GM12875 (cell line): ENCODE measurements around the gene SFXN5.

Experiments used
- H3K4me3 ChIP-seq: one replicate; pipeline ENCODE4 v1.5.1; 2011; ENCODE audit warnings: low read depth, low read length, control low read depth
- TF ChIP-seq, protein P1 (sequence below): IDR thresholded peaks from 2 replicates; pipeline ENCODE4 v1.5.1; 2011; ENCODE audit warnings: low read depth, mild to moderate bottlenecking, control low read depth, inconsistent platforms, low read length, moderate library complexity, borderline replicate concordance; ENCODE audit not compliant: insufficient read depth

The SFXN5 gene

DNA sequence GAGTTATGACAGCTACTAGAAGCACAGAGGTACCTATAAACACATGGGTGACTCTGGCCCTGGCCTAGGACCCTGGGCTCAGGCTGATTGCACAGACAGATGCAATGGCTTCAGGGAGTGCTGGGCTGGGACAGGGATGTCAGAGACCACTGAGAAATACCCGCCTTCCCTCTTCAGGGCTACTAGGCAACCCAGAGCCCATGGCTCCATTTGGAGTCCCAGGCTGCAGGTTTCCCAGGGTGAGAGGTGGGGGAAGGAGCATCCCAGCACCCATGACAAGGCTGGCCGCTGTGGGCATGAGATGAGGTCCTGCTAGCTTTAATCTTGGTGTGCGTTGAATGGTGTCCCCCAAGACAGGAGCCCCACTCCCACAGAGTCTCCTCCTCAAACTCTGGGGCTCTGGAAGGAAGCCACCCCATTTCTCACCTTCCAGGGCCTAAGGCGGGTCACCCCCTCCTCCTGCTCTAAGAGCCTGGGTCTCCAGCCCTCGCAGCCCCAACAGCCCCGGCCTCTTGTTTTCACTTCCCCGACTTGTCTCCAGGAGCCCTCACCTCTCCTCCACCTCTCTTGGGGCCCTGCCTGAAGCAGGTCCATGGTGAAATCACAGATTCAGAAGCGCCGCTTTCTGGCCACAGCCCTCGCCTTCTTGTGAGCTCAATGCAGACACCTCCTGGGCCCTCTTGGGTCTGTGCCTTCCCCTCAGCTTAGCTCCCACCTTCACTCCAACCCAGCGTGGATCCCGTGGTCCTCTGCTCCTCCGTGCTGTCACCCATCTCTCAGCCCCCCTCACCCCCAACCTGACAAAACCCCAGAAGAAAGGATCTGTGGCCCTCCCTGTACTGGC lies 112.7 kb downstream of the SFXN5 start:
- no peak overlapping the region for H3K4me3 ChIP-seq
- TF ChIP-seq, protein P1, sequence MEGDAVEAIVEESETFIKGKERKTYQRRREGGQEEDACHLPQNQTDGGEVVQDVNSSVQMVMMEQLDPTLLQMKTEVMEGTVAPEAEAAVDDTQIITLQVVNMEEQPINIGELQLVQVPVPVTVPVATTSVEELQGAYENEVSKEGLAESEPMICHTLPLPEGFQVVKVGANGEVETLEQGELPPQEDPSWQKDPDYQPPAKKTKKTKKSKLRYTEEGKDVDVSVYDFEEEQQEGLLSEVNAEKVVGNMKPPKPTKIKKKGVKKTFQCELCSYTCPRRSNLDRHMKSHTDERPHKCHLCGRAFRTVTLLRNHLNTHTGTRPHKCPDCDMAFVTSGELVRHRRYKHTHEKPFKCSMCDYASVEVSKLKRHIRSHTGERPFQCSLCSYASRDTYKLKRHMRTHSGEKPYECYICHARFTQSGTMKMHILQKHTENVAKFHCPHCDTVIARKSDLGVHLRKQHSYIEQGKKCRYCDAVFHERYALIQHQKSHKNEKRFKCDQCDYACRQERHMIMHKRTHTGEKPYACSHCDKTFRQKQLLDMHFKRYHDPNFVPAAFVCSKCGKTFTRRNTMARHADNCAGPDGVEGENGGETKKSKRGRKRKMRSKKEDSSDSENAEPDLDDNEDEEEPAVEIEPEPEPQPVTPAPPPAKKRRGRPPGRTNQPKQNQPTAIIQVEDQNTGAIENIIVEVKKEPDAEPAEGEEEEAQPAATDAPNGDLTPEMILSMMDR: no peak

DNA sequence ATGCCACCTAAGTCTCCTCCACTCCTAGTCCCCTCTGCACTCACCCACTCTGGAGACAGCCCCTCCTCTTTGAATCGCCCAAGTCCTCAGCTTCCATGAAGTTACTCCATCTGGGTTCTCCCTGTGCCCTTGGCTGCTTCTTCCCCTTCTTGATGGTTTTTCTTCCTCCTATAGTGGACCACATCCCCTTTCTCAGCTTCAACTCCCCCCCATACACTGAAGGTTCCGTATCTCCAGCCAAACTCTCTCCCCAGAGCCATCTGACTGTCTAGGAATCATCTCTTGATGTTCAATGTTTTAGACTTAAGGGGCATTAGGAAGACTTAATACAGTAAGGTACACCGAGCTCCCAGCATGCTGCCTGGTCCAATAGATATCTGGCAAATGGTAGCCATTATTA lies 114.6 kb downstream of the SFXN5 start:
- TF ChIP-seq, protein P1: no peak
- no peak overlapping the region for H3K4me3 ChIP-seq

DNA sequence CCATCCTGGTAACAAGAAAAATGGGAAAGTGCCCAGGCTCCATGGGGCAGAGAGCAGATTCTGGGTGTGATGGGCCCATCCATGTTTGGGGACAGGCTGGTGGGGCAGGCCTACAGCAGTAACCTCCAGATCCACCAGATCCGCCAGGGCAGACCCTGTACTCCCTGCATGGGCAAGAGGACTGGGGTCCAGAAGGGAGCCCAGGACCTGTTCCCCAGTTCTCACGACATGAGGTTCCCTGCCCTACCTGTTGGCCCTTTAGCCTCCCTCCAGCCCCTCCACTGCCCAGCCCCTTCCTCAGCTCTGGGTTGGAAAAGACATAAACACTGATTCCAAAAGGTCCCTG lies 115.5 kb downstream of the SFXN5 start:
- TF ChIP-seq, protein P1: no peak
- H3K4me3 ChIP-seq: no peak overlapping the region

DNA sequence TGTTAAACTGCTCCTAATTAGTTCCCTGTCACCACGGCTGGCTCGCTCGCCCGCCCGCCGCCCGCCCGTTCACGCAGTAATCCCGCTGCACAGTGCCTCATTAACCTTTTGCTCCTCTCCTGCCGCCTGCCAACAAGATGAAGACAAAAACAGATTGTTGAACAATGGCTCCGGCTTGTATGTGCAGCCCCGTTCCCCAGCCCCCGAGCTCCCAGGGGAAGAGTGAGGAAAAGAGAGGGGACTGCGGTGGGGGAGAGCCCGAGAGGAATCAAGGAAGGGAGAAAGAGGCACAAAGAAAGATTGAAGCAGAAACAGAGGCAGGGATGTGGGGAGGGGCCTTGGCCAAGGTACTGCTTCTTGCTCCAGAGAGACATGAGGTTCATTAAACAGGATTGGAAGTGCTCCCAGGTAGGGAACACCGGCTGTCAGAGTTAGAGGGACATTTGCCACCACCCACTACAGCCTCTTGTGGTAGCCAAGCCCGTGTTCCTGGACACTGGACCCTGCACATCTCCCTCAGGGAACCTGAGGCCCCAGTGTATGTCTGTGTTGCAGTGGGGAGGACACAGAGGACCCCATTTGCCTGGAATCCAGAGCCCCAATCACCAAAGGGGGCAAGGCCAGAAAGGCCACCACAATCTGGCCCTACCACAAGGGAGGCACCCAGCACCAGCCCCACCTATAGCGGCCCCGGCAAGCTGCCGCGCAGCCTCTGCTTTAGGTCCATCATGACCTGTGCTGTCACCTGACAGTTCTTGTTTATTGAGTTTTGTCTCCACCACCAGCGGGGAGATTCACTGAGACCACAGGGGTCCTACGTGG lies 116.1 kb downstream of the SFXN5 start:
- TF ChIP-seq, protein P1: no peak

DNA sequence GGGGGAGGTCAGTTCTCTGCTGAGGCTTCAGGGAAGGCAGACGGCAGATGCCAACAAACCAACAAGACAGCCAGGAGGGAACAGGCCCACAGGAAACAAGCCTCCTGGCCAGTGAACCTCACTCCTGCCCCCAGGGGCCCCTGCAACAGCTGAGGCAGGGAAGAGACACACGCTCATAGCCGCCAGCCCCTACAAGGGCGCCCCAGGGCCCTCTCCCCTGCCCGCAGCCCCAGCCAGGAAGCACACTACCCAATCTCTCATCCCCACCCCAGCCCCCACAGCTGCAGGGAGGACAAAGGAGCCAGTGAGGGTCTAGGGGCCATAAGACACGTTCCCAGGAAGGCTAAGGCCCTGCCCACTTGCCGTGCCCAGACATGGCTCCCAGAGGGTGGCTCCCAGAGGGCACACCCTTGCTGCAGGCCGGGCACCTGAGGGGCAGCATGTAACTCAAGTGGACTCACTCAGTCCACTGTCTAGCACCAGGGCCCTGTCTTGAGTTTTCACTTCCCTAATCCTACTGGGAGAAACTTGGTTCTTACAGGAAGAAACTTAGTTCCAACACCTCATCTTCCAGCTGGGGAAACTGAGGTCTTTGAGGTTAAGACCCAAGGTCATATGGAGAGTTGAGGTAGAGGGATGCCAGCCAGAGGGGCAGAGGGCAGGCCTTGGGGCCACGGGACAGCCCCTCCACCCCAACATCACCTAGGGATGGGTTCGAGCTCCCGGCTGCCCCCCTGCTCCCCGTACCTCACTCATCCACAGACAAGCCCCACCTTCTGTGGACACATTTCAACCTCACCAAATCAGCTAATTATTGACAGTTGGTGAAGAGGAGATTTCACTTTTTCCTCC lies 116.9 kb downstream of the SFXN5 start:
- TF ChIP-seq, protein P1: no peak

More for the DNA sequence above, 116.1 kb downstream of the SFXN5 start:
- H3K4me3 ChIP-seq: no peak overlapping the region

DNA sequence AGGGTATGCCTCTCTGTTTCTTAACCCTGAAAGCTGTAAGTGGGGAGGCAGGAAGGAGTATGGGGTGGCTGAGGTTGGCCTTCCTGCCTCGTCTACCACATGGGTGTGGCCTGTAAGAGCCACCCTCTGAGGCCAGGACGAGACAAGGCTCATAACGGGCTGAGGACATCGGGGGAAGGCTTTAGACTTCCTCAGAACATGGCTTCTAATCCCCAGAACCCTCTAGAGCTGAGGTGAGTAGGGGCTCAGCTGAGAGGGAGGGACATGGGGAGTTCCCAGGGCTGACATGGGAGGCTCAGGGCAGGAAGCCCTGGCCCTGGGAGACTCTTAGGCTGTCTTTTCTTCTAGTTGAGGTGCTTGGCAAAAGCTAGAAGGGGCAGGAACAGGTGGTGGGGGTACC lies 117.5 kb downstream of the SFXN5 start:
- no peak overlapping the region for H3K4me3 ChIP-seq
- TF ChIP-seq, protein P1: no peak

More for the DNA sequence above, 116.9 kb downstream of the SFXN5 start:
- no peak overlapping the region for H3K4me3 ChIP-seq
